IMR-90 (cell line): ENCODE results near the gene SARM1.

Source experiments
- BHLHE40 ChIP-seq: fragments of 150-350 bp; IDR thresholded peaks from 2 replicates; pipeline ENCODE4 v1.6.1; 2016; ENCODE audit warnings: mild to moderate bottlenecking, low read depth, low read length
- MAFK ChIP-seq: IDR thresholded peaks from 2 replicates; pipeline ENCODE4 v1.6.1; 2012; ENCODE audit warnings: low read depth, low read length, improper control_type of control experiment
- NFE2L2 ChIP-seq: fragments of 150-350 bp; IDR thresholded peaks from 2 replicates; pipeline ENCODE4 v1.6.1; 2016; ENCODE audit warnings: low read depth, mild to moderate bottlenecking, low read length
- POLR2A ChIP-seq: IDR thresholded peaks from 2 replicates; pipeline ENCODE4 v1.6.1; 2012; ENCODE audit warnings: mild to moderate bottlenecking, low read depth, low read length
- RFX5 ChIP-seq: IDR thresholded peaks from 2 replicates; pipeline ENCODE4 v1.8.0; 2012; ENCODE audit warnings: low read depth, mild to moderate bottlenecking, low read length, moderate library complexity
- SMC3 ChIP-seq: fragments of 150-350 bp; IDR thresholded peaks from 2 replicates; pipeline ENCODE4 v1.6.1; 2016; ENCODE audit warnings: low read depth, mild to moderate bottlenecking, antibody characterized with exemption, low read length, moderate library complexity
- TF ChIP-seq, protein P1 (sequence below): conservative IDR thresholded peaks from 2 replicates; pipeline ENCODE4 v1.5.1; 2012; ENCODE audit warnings: mild to moderate bottlenecking, low read depth, low read length, improper control_type of control experiment

DNA sequence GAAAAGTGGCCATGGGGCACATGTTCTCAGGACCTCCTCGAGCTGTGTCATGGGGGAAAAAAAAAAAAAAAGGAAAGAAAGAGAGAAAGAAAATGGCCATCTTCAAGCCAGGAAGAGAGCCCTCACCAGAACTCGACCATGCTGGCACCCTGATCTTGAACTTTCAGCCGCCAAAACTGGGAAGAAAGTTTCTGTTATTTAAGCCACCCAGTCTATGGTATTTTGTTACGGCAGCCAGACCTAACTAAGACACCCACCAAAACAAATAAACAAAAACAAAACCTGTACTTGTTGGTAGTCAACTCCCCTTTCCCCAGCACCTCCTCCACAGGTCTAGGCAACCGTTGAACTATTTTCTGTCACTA, 75.9 kb downstream of the SARM1 start:
- TF ChIP-seq MAFK (no peak), BHLHE40 (no peak), POLR2A (no peak), SMC3 (no peak), RFX5 (no peak), NFE2L2 (no peak)
- TF ChIP-seq, protein P1, sequence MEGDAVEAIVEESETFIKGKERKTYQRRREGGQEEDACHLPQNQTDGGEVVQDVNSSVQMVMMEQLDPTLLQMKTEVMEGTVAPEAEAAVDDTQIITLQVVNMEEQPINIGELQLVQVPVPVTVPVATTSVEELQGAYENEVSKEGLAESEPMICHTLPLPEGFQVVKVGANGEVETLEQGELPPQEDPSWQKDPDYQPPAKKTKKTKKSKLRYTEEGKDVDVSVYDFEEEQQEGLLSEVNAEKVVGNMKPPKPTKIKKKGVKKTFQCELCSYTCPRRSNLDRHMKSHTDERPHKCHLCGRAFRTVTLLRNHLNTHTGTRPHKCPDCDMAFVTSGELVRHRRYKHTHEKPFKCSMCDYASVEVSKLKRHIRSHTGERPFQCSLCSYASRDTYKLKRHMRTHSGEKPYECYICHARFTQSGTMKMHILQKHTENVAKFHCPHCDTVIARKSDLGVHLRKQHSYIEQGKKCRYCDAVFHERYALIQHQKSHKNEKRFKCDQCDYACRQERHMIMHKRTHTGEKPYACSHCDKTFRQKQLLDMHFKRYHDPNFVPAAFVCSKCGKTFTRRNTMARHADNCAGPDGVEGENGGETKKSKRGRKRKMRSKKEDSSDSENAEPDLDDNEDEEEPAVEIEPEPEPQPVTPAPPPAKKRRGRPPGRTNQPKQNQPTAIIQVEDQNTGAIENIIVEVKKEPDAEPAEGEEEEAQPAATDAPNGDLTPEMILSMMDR = no peak
